T-helper 1 cell treated with Interleukin-12 subunit alpha and Interleukin-12 subunit beta and Interleukin-4 antibody, amounts not matched to agents 30 μg/mL and 1 μg/mL, for 36 hours (primary cell): ENCODE data around the gene RFTN1.

Experiments
- H3K27ac Mint-ChIP-seq: one replicate; pipeline ENCODE4 v1.8.0; 2021; ENCODE audit warnings: mild to moderate bottlenecking, mixed read lengths
- H3K27me3 Mint-ChIP-seq: one replicate; pipeline ENCODE4 v1.8.0; 2021; ENCODE audit warnings: low read depth, mixed read lengths
- H3K36me3 Mint-ChIP-seq: one replicate; pipeline ENCODE4 v1.8.0; 2021; ENCODE audit warnings: low read depth, mixed read lengths
- H3K4me1 Mint-ChIP-seq: one replicate; pipeline ENCODE4 v1.8.0; 2021; ENCODE audit warnings: low read depth, mixed read lengths
- H3K4me3 Mint-ChIP-seq: one replicate; pipeline ENCODE4 v1.8.0; 2021; ENCODE audit warnings: mild to moderate bottlenecking, moderate library complexity, mixed read lengths
- H3K9me3 Mint-ChIP-seq: one replicate; pipeline ENCODE4 v1.8.0; 2021; ENCODE audit warnings: mixed read lengths

The RFTN1 gene

GRCh38 chr3:16516695-16517481 lies 3.4 kb upstream of the RFTN1 start:
- Mint-ChIP-seq H3K27ac (peak overlapping the region; percentile 77), H3K4me1 (peaks cover 62% of the 10 kb centered on the region), H3K4me3 (peak overlapping the region; percentile 39), H3K36me3 (peaks cover 6% of the 10 kb centered on the region), H3K27me3 (no peaks in the 10 kb centered on the region), H3K9me3 (peaks cover 10% of the 10 kb centered on the region)

GRCh38 chr3:16515885-16516420 lies 2.5 kb upstream of the RFTN1 start:
- Mint-ChIP-seq H3K9me3 (peaks cover 10% of the 10 kb centered on the region), H3K27ac (peak overlapping the region; percentile 18), H3K4me3 (peak overlapping the region; percentile 69), H3K4me1 (peaks cover 64% of the 10 kb centered on the region), H3K36me3 (peaks cover 10% of the 10 kb centered on the region), H3K27me3 (no peaks in the 10 kb centered on the region)

- H3K36me3 Mint-ChIP-seq = peaks cover 10% of the 10 kb centered on the region
- H3K4me3 Mint-ChIP-seq = peak overlapping the region; percentile 78
- H3K27ac Mint-ChIP-seq = peak overlapping the region; percentile 78
- peaks cover 65% of the 10 kb centered on the region for H3K4me1 Mint-ChIP-seq
- H3K9me3 Mint-ChIP-seq = peaks cover 10% of the 10 kb centered on the region
- no peaks in the 10 kb centered on the region for H3K27me3 Mint-ChIP-seq
Observed at GRCh38 chr3:16514755-16515353, 1.4 kb upstream of the RFTN1 start.

GRCh38 chr3:16514021-16514700 lies 662 bp upstream of the RFTN1 start:
- Mint-ChIP-seq H3K27me3 (no peaks in the 10 kb centered on the region), H3K27ac (peak overlapping the region; percentile 86), H3K9me3 (peaks cover 9% of the 10 kb centered on the region), H3K4me3 (peak overlapping the region; percentile 78), H3K36me3 (peaks cover 10% of the 10 kb centered on the region), H3K4me1 (peaks cover 63% of the 10 kb centered on the region)

GRCh38 chr3:16512435-16513140 lies 911 bp downstream of the RFTN1 start:
- peaks cover 71% of the 10 kb centered on the region for H3K4me1 Mint-ChIP-seq
- H3K27ac Mint-ChIP-seq = peak overlapping the region; percentile 89
- peaks cover 18% of the 10 kb centered on the region for H3K36me3 Mint-ChIP-seq
- no peaks in the 10 kb centered on the region for H3K9me3 Mint-ChIP-seq
- H3K4me3 Mint-ChIP-seq = peak overlapping the region; percentile 96
- H3K27me3 Mint-ChIP-seq = no peaks in the 10 kb centered on the region

- Mint-ChIP-seq H3K36me3 (peaks cover 20% of the 10 kb centered on the region), H3K9me3 (no peaks in the 10 kb centered on the region), H3K27me3 (no peaks in the 10 kb centered on the region), H3K4me3 (peak overlapping the region; percentile 96), H3K27ac (peak overlapping the region; percentile 89), H3K4me1 (peaks cover 72% of the 10 kb centered on the region)
Observed at GRCh38 chr3:16511681-16512434, 1.6 kb downstream of the RFTN1 start.

- Mint-ChIP-seq H3K4me1 (peaks cover 67% of the 10 kb centered on the region), H3K27me3 (no peaks in the 10 kb centered on the region), H3K9me3 (no peaks in the 10 kb centered on the region), H3K27ac (peak overlapping the region; percentile 89), H3K36me3 (peaks cover 22% of the 10 kb centered on the region), H3K4me3 (peak overlapping the region; percentile 96)
Observed at GRCh38 chr3:16510620-16511319, 2.7 kb downstream of the RFTN1 start.

GRCh38 chr3:16509721-16510619 lies 3.5 kb downstream of the RFTN1 start:
- Mint-ChIP-seq H3K27ac (peak overlapping the region; percentile 89), H3K9me3 (no peaks in the 10 kb centered on the region), H3K4me3 (peak overlapping the region; percentile 96), H3K4me1 (peaks cover 67% of the 10 kb centered on the region), H3K36me3 (peaks cover 28% of the 10 kb centered on the region), H3K27me3 (no peaks in the 10 kb centered on the region)

GRCh38 chr3:16508591-16508995 lies 4.9 kb downstream of the RFTN1 start:
- H3K4me1 Mint-ChIP-seq = peaks cover 64% of the 10 kb centered on the region
- H3K4me3 Mint-ChIP-seq = peak overlapping the region; percentile 52
- peak overlapping the region; percentile 69 for H3K27ac Mint-ChIP-seq
- H3K36me3 Mint-ChIP-seq = peaks cover 34% of the 10 kb centered on the region
- no peaks in the 10 kb centered on the region for H3K9me3 Mint-ChIP-seq
- no peaks in the 10 kb centered on the region for H3K27me3 Mint-ChIP-seq

GRCh38 chr3:16508243-16508578 lies 5.3 kb downstream of the RFTN1 start:
- Mint-ChIP-seq H3K27me3 (no peaks in the 10 kb centered on the region), H3K27ac (peak overlapping the region; percentile 69), H3K4me3 (peak overlapping the region; percentile 52), H3K4me1 (peaks cover 66% of the 10 kb centered on the region), H3K9me3 (no peaks in the 10 kb centered on the region), H3K36me3 (peaks cover 34% of the 10 kb centered on the region)

GRCh38 chr3:16507578-16508242 lies 5.8 kb downstream of the RFTN1 start:
- H3K9me3 Mint-ChIP-seq = no peaks in the 10 kb centered on the region
- H3K27ac Mint-ChIP-seq = peak overlapping the region; percentile 33
- no peaks in the 10 kb centered on the region for H3K27me3 Mint-ChIP-seq
- H3K4me1 Mint-ChIP-seq = peaks cover 66% of the 10 kb centered on the region
- peaks cover 31% of the 10 kb centered on the region for H3K36me3 Mint-ChIP-seq
- H3K4me3 Mint-ChIP-seq = peak overlapping the region; percentile 52

- Mint-ChIP-seq H3K9me3 (no peaks in the 10 kb centered on the region), H3K27ac (no peak overlapping the region), H3K36me3 (peaks cover 31% of the 10 kb centered on the region), H3K27me3 (no peaks in the 10 kb centered on the region), H3K4me1 (peaks cover 68% of the 10 kb centered on the region), H3K4me3 (no peak overlapping the region)
Observed at GRCh38 chr3:16506884-16507577, 6.5 kb downstream of the RFTN1 start.
